Neutrophil (primary cell): Measurements from ENCODE around the gene HIRA.

Experiments used
- H3K27ac ChIP-seq: fragments of 200-600 bp; sonication (generic); 2 replicates; pipeline ENCODE4 v1.5.1; 2016; ENCODE audit warnings: mild to moderate bottlenecking, moderate library complexity
- H3K27me3 ChIP-seq: fragments of 200-600 bp; sonication (generic); 2 replicates; pipeline ENCODE4 v1.6.0; 2016; ENCODE audit warnings: mild to moderate bottlenecking
- H3K36me3 ChIP-seq: fragments of 200-600 bp; sonication (generic); 2 replicates; pipeline ENCODE4 v1.5.1; 2017
- H3K4me1 ChIP-seq, 2 experiments: fragments of 200-600 bp in 1 of 2; sonication (generic) in 1 of 2; 1 replicate in 1 of 2; 2 replicates in 1 of 2; pipeline versions ENCODE4 v1.5.1 to v1.6.1; 2013 to 2016; ENCODE audit warnings: low read depth in 1 of 2, low read length in 1 of 2, mild to moderate bottlenecking in 1 of 2, moderate library complexity in 1 of 2; ENCODE audit not compliant: control insufficient read depth in 1 of 2, insufficient read depth in 1 of 2
- H3K4me3 ChIP-seq, 2 experiments: fragments of 200-600 bp in 1 of 2; sonication (generic) in 1 of 2; 1 replicate in 1 of 2; 2 replicates in 1 of 2; pipeline ENCODE4 v1.5.1; 2013 to 2016; ENCODE audit warnings: low read depth in 1 of 2, low read length in 1 of 2, mild to moderate bottlenecking in 1 of 2, moderate library complexity in 1 of 2
- H3K9me3 ChIP-seq: fragments of 200-600 bp; sonication (generic); 2 replicates; pipeline ENCODE4 v1.5.1; 2016
- CTCF ChIP-seq: fragments of 200-600 bp; sonication (generic); IDR thresholded peaks from 2 replicates; pipeline ENCODE4 v1.5.1; 2016; ENCODE audit warnings: antibody characterized with exemption

Gene HIRA

DNA sequence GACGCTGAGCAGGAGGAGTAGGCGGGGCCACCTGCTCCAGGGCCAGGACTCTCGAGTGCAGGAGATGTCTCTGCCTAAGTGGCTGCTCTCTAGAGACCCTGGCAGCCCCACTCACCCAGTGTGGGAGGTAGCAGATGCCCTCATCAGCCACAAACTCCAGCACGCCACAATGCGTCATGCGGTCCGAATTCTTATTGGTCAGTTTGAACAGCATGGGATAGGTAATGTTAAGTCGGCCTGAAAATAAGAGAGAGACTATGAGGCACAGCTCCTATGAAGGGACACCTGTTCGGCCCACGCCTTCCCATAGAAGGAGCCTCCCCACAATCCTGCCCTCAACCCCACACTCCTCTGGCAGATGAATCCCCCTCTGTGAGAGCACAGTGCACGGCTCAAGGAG is 40.0 kb upstream of the HIRA start:
- Histone ChIP-seq H3K27me3 (no peaks in the 10 kb centered on the region), H3K27ac (no peak overlapping the region), H3K36me3 (peaks cover 97% of the 10 kb centered on the region), H3K4me1 (no peaks in the 10 kb centered on the region), H3K9me3 (no peaks in the 10 kb centered on the region), H3K4me3 (no peak overlapping the region)
- TF ChIP-seq CTCF: no peak

GRCh38 chr22:19470010-19470409 is 38.5 kb upstream of the HIRA start:
- H3K9me3 ChIP-seq: no peaks in the 10 kb centered on the region
- no peak overlapping the region for H3K4me3 ChIP-seq
- no peaks in the 10 kb centered on the region for H3K4me1 ChIP-seq
- no peak overlapping the region for H3K27ac ChIP-seq
- H3K27me3 ChIP-seq: no peaks in the 10 kb centered on the region
- H3K36me3 ChIP-seq: peaks cover 100% of the 10 kb centered on the region
- TF ChIP-seq CTCF: no peak

GRCh38 chr22:19469421-19469820 is 37.9 kb upstream of the HIRA start:
- Histone ChIP-seq H3K4me1 (no peaks in the 10 kb centered on the region), H3K27me3 (no peaks in the 10 kb centered on the region), H3K36me3 (peaks cover 100% of the 10 kb centered on the region), H3K27ac (no peak overlapping the region), H3K4me3 (no peak overlapping the region), H3K9me3 (no peaks in the 10 kb centered on the region)
- no peak for TF ChIP-seq CTCF

DNA sequence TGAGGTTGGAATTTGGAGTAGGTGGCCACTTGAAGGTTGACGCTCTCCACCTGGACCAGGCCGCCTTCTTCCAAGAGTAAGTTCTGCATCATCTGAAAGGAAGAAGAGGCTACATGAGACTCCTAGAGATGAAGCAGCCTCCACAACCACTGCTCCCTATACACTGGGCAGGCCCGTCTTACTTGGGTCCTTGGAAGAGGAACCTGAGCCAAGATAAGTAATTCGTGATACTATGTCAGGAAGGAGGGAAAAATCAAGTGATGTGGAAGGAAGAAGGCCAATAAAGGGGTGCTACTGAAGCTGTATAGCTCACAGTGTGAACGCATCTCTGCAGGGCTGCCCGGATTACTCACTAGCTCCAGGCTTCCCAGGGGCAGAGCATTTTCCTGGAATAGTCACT is 36.4 kb upstream of the HIRA start:
- no peaks in the 10 kb centered on the region for H3K9me3 ChIP-seq
- no peak for TF ChIP-seq CTCF
- no peak overlapping the region for H3K4me3 ChIP-seq
- peaks cover 99% of the 10 kb centered on the region for H3K36me3 ChIP-seq
- no peaks in the 10 kb centered on the region for H3K4me1 ChIP-seq
- no peak overlapping the region for H3K27ac ChIP-seq
- no peaks in the 10 kb centered on the region for H3K27me3 ChIP-seq

- Histone ChIP-seq H3K4me3 (no peak overlapping the region), H3K27me3 (no peaks in the 10 kb centered on the region), H3K27ac (no peak overlapping the region), H3K4me1 (no peaks in the 10 kb centered on the region), H3K36me3 (peaks cover 99% of the 10 kb centered on the region), H3K9me3 (no peaks in the 10 kb centered on the region)
- no peak for TF ChIP-seq CTCF
These were observed 35.6 kb upstream of the HIRA start for GRCh38 chr22:19466848-19467752.
